GM10248 (cell line): ENCODE data around the gene CPNE7.
"Not testable (repeated sequence)": the region's sequence is repeated elsewhere in the genome, so short reads cannot be mapped to it uniquely, and the experiment has no call there.

ENCODE experiments used
- CTCF ChIA-PET: fragments of 300-600 bp; sonication (Branson Sonifier 250); formaldehyde crosslinking; extraction: SDS; loops from one replicate; lab custom pipeline; 2021; ENCODE audit warnings: antibody characterized with exemption; lab: Yijun Ruan, JAX
- POLR2A ChIA-PET: fragments of 350-650 bp; sonication (Branson Sonifier 250); formaldehyde crosslinking; extraction: SDS; loops from one replicate; lab custom pipeline; 2020; ENCODE audit warnings: antibody characterized with exemption; lab: Yijun Ruan, JAX
- DNase-seq: peaks from one replicate; pipeline ENCODE4 v3.0.0; 2012; ENCODE audit errors: extremely low spot score
- CTCF ChIP-seq: IDR thresholded peaks from 2 replicates; pipeline ENCODE4 v1.5.1; 2012; ENCODE audit warnings: mild to moderate bottlenecking, low read depth; ENCODE audit errors: extremely low read depth, missing control alignments, control extremely low read depth

Gene CPNE7

GRCh38 chr16:89586218-89586617 lies 10.7 kb downstream of the CPNE7 start:
- TF ChIP-seq CTCF: no peak
- CTCF ChIA-PET: no interaction called here
- POLR2A ChIA-PET: no interaction called here
- no peak for DNase-seq

- DNase-seq: no peak
- POLR2A ChIA-PET: no interaction called here
- CTCF ChIA-PET: no interaction called here
- no peak for TF ChIP-seq CTCF
Observed at GRCh38 chr16:89586853-89587252, 11.3 kb downstream of the CPNE7 start.

- POLR2A ChIA-PET, DNase-seq, CTCF ChIA-PET: not testable (repeated sequence)
Observed at GRCh38 chr16:89587676-89588075, 12.1 kb downstream of the CPNE7 start.

GRCh38 chr16:89588413-89589109 lies 13.0 kb downstream of the CPNE7 start:
- TF ChIP-seq CTCF: no peak
- POLR2A ChIA-PET: no interaction called here
- CTCF ChIA-PET: interaction anchor here (1.1 to 2.9 kb wide), 2 partner anchors 11 to 12 kb away, joined by 3 to 8 read pairs; no protein-coding TSS in a partner anchor
- DNase-seq: no peak

GRCh38 chr16:89589241-89589926 lies 13.8 kb downstream of the CPNE7 start:
- no peak for DNase-seq
- ChIA-PET POLR2A (interaction anchor here (0.6 kb wide), 2 partner anchors 30 to 73 kb away, joined by 3 to 6 read pairs; no protein-coding TSS in a partner anchor), CTCF (interaction anchor here (1.1 to 2.9 kb wide), 2 partner anchors 10 to 11 kb away, joined by 3 to 8 read pairs; no protein-coding TSS in a partner anchor)
- no peak for TF ChIP-seq CTCF

- TF ChIP-seq CTCF: no peak
- CTCF ChIA-PET: no interaction called here
- POLR2A ChIA-PET: no interaction called here
- DNase-seq: no peak
Observed at GRCh38 chr16:89593841-89594240, 18.3 kb downstream of the CPNE7 start.
